IMR-90 (cell line): ENCODE data around the gene ATP2B2. TPM values are rescaled to one million over a fixed set of nuclear protein-coding genes. Genes with fewer than 3 reads are reported as not detected.

Source experiments
- ATAC-seq: fragments of 200-7000 bp; cut with Tn5 transposase; 2 replicates; pipeline ENCODE4 v1.9.1; 2020; ENCODE audit warnings: low read depth, mild to moderate bottlenecking, moderate library complexity
- BruUV-seq: library from RNA; stranded (reverse); fragments of 400-500 nt; replicated peaks from 2 replicates; lab custom pipeline; 2021; lab: Mats Ljungman, UMichigan
- CTCF ChIA-PET: fragments of 300-600 bp; formaldehyde crosslinking; extraction: SDS; loops from one replicate; lab custom pipeline; 2021; ENCODE audit warnings: antibody characterized with exemption; lab: Yijun Ruan, JAX
- POLR2A ChIA-PET: fragments of 300-600 bp; sonication (Branson Sonifier 250); formaldehyde crosslinking; loops from one replicate; lab custom pipeline; 2022; ENCODE audit warnings: antibody characterized with exemption; ENCODE audit not compliant: unreplicated experiment; lab: Charles Lee
- DNase-seq: peaks from one replicate; pipeline ENCODE4 v3.0.0; 2013
- H2AFZ ChIP-seq: replicated peaks from 2 replicates; pipeline ENCODE3; 2013; ENCODE audit warnings: low read length, mild to moderate bottlenecking; ENCODE audit not compliant: poor library complexity
- H2AK5ac ChIP-seq: 2 replicates; pipeline ENCODE4 v1.6.1; 2013; ENCODE audit warnings: low read depth, low read length, inconsistent platforms
- H2AK9ac ChIP-seq: replicated peaks from 2 replicates; pipeline ENCODE3; 2013; ENCODE audit warnings: mild to moderate bottlenecking, low read depth, low read length, moderate library complexity; ENCODE audit not compliant: poor library complexity
- H2BK120ac ChIP-seq: 2 replicates; pipeline ENCODE4 v1.6.1; 2013; ENCODE audit warnings: low read depth, low read length, inconsistent platforms
- H2BK15ac ChIP-seq: 3 replicates; pipeline ENCODE4 v1.6.1; 2013; ENCODE audit warnings: low read depth, low read length, inconsistent platforms
- H2BK20ac ChIP-seq: 2 replicates; pipeline ENCODE4 v1.6.1; 2013; ENCODE audit warnings: low read depth, mild to moderate bottlenecking, inconsistent platforms, low read length, moderate library complexity
- H2BK5ac ChIP-seq: 2 replicates; pipeline ENCODE4 v1.6.1; 2013; ENCODE audit warnings: mild to moderate bottlenecking, low read depth, low read length, inconsistent platforms; ENCODE audit not compliant: poor library complexity, severe bottlenecking
- H3K14ac ChIP-seq: replicated peaks from 2 replicates; pipeline ENCODE4 v1.6.1; 2013; ENCODE audit warnings: low read depth, low read length, inconsistent platforms
- H3K18ac ChIP-seq: 2 replicates; pipeline ENCODE4 v1.6.1; 2013; ENCODE audit warnings: low read depth, low read length, control low read depth
- H3K23ac ChIP-seq: 2 replicates; pipeline ENCODE4 v1.6.1; 2013; ENCODE audit warnings: low read depth, low read length, inconsistent platforms
- H3K27ac ChIP-seq: 2 replicates; pipeline ENCODE4 v1.5.1; 2013; ENCODE audit warnings: mild to moderate bottlenecking, control low read depth, low read length; ENCODE audit not compliant: insufficient read depth
- H3K27me3 ChIP-seq: 2 replicates; pipeline ENCODE4 v1.6.1; 2013; ENCODE audit warnings: low read length; ENCODE audit not compliant: control insufficient read depth, insufficient read depth
- H3K36me3 ChIP-seq: 2 replicates; pipeline ENCODE4 v1.6.1; 2013; ENCODE audit warnings: low read length, mixed read lengths; ENCODE audit not compliant: control insufficient read depth, insufficient read depth
- H3K4ac ChIP-seq: 2 replicates; pipeline ENCODE4 v1.6.1; 2013; ENCODE audit warnings: low read depth, low read length, inconsistent platforms
- H3K4me1 ChIP-seq: 2 replicates; pipeline ENCODE4 v1.6.1; 2013; ENCODE audit warnings: low read length, mixed read lengths; ENCODE audit not compliant: control insufficient read depth, insufficient read depth
- H3K4me2 ChIP-seq: 2 replicates; pipeline ENCODE4 v1.6.1; 2013; ENCODE audit warnings: low read depth, mild to moderate bottlenecking, control low read depth, low read length, moderate library complexity
- H3K4me3 ChIP-seq: 2 replicates; pipeline ENCODE4 v1.5.1; 2013; ENCODE audit warnings: low read depth, mild to moderate bottlenecking, control low read depth, low read length, moderate library complexity; ENCODE audit not compliant: insufficient read depth
- H3K56ac ChIP-seq: 2 replicates; pipeline ENCODE4 v1.6.1; 2013; ENCODE audit warnings: low read length, inconsistent platforms; ENCODE audit not compliant: insufficient read depth; ENCODE audit errors: extremely low read depth
- H3K79me1 ChIP-seq, 2 experiments: 2 replicates each; pipeline ENCODE4 v1.6.1; 2013; ENCODE audit warnings: low read length in 2 of 2, inconsistent platforms in 1 of 2, low read depth in 1 of 2
- H3K9ac ChIP-seq: 2 replicates; pipeline ENCODE4 v1.6.1; 2013; ENCODE audit warnings: low read depth, low read length, control low read depth
- H3K9me1 ChIP-seq: 2 replicates; pipeline ENCODE4 v1.6.1; 2013; ENCODE audit warnings: low read length, inconsistent platforms; ENCODE audit not compliant: insufficient read depth
- H3K9me3 ChIP-seq: 2 replicates; pipeline ENCODE4 v1.6.1; 2013; ENCODE audit warnings: low read length; ENCODE audit not compliant: control insufficient read depth, insufficient read depth
- H4K20me1 ChIP-seq: 2 replicates; pipeline ENCODE4 v1.6.1; 2013; ENCODE audit warnings: low read length, inconsistent platforms; ENCODE audit not compliant: insufficient read depth
- H4K5ac ChIP-seq: 2 replicates; pipeline ENCODE4 v1.6.1; 2013; ENCODE audit warnings: mild to moderate bottlenecking, low read depth, low read length, control low read depth
- H4K8ac ChIP-seq, 2 experiments: 2 replicates each; pipeline ENCODE4 v1.6.1; 2013; ENCODE audit warnings: low read depth in 2 of 2, low read length in 2 of 2, control low read depth in 1 of 2, inconsistent platforms in 1 of 2
- H4K91ac ChIP-seq: 2 replicates; pipeline ENCODE4 v1.6.1; 2013; ENCODE audit warnings: low read depth, low read length, inconsistent platforms; ENCODE audit not compliant: insufficient read depth
- BHLHE40 ChIP-seq: fragments of 150-350 bp; IDR thresholded peaks from 2 replicates; pipeline ENCODE4 v1.6.1; 2016; ENCODE audit warnings: mild to moderate bottlenecking, low read depth, low read length
- CTCF ChIP-seq: conservative IDR thresholded peaks from 2 replicates; pipeline ENCODE4 v1.5.1; 2012; ENCODE audit warnings: mild to moderate bottlenecking, low read depth, low read length, improper control_type of control experiment
- FOS ChIP-seq: fragments of 150-350 bp; IDR thresholded peaks from 2 replicates; pipeline ENCODE4 v1.6.1; 2016; ENCODE audit warnings: low read depth, low read length
- MAFK ChIP-seq: IDR thresholded peaks from 2 replicates; pipeline ENCODE4 v1.6.1; 2012; ENCODE audit warnings: low read depth, low read length, improper control_type of control experiment
- MAZ ChIP-seq: IDR thresholded peaks from 2 replicates; pipeline ENCODE4 v1.6.1; 2012; ENCODE audit warnings: low read depth, mild to moderate bottlenecking, low read length, improper control_type of control experiment, moderate library complexity, borderline replicate concordance
- NFE2L2 ChIP-seq: fragments of 150-350 bp; IDR thresholded peaks from 2 replicates; pipeline ENCODE4 v1.6.1; 2016; ENCODE audit warnings: low read depth, mild to moderate bottlenecking, low read length
- RAD21 ChIP-seq: IDR thresholded peaks from 2 replicates; pipeline ENCODE4 v1.6.1; 2012; ENCODE audit warnings: low read length, improper control_type of control experiment
- RCOR1 ChIP-seq: IDR thresholded peaks from 2 replicates; pipeline ENCODE4 v1.6.1; 2012; ENCODE audit warnings: mild to moderate bottlenecking, low read length, improper control_type of control experiment; ENCODE audit not compliant: insufficient replicate concordance
- RFX5 ChIP-seq: IDR thresholded peaks from 2 replicates; pipeline ENCODE4 v1.8.0; 2012; ENCODE audit warnings: low read depth, mild to moderate bottlenecking, low read length, moderate library complexity
- USF2 ChIP-seq: fragments of 150-350 bp; IDR thresholded peaks from 2 replicates; pipeline ENCODE4 v1.6.1; 2017; ENCODE audit warnings: mild to moderate bottlenecking, antibody characterized with exemption, low read length, low read depth
- WGBS, 2 experiments: methylation state at CpG; one replicate each; pipeline versions ENCODE4 v1.1.5 to v1.1.7; 2013; ENCODE audit warnings: missing lambda C conversion rate in 2 of 2; ENCODE audit not compliant: insufficient read length in 1 of 2; ENCODE audit errors: extremely low coverage in 2 of 2; 5-methylcytosine and 5-hydroxymethylcytosine counted together
- dilution Hi-C: fragments of 300-500 bp; cut with HindIII; formaldehyde crosslinking; loops from one replicate; pipeline ENCODE4 v1.14.3; 2018; ENCODE audit warnings: low sequenced_read_pairs; ENCODE audit not compliant: unreplicated experiment
- in situ Hi-C: fragments of 300-500 bp; cut with MboI; formaldehyde crosslinking; loops from 3 replicates; pipeline ENCODE4 v1.14.3; 2019; ENCODE audit warnings: low sequenced_read_pairs, inconsistent platforms, mixed read lengths
- intact Hi-C: fragments of 100-400 bp; cut with micrococcal nuclease; formaldehyde crosslinking; loops from 2 replicates; pipeline ENCODE4 v1.10.0; 2022
- polyA plus RNA-seq, 3 experiments: library from polyadenylated mRNA; depleted of rRNA; stranded (reverse); fragments of >200 nt; gene quantifications; 2 replicates each; pipeline ENCODE4 v1.2.3, GENCODE V29; 2012; ENCODE audit warnings: low replicate concordance in 1 of 3
- total RNA-seq: library from RNA; depleted of rRNA; stranded (reverse); fragments of >200 nt; gene quantifications from 2 replicates; pipeline ENCODE4 v1.2.3, GENCODE V29; 2012

The ATP2B2 gene
- total and polyA plus RNA-seq, 2 of the 4 experiments (the other 2 are of a cell fraction) = under 0.01 to 0.02 TPM

DNA sequence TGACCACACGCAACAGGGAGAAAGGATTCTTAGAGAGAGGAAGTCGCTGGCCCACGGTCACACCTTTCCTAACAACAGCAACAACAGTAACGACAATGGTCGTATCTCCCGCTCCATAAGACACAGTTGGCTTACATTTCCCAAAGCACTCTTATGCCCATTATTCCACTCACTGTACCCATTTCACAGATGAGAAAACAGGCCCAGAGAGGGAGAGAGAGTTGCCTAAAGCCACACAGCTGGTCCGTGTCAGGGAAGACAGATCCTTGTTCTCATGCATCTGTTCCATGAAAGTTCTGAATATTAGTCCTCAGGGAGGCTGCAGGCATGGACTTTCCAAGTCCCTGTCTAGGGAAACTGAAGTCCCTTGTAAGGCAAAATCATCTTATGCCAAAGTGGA lies 42.0 kb upstream of the ATP2B2 start:
- in situ Hi-C loops = no loop called here
- no peak overlapping the region for H3K56ac ChIP-seq
- H3K9me3 ChIP-seq = no peaks in the 10 kb centered on the region
- BruUV-seq = no TSS peak
- no peak overlapping the region for H2BK15ac ChIP-seq
- no peak overlapping the region for H2BK20ac ChIP-seq
- no peak overlapping the region for H2AFZ ChIP-seq
- H3K4me2 ChIP-seq = no peak overlapping the region
- H2BK120ac ChIP-seq = no peak overlapping the region
- no peak overlapping the region for H3K4ac ChIP-seq
- no peak overlapping the region for H3K14ac ChIP-seq
- no peak overlapping the region for H4K91ac ChIP-seq
- dilution Hi-C loops = no loop called here
- H3K9ac ChIP-seq = no peak overlapping the region
- H2AK5ac ChIP-seq = no peak overlapping the region
- no peak overlapping the region for H4K8ac ChIP-seq
- no peaks in the 10 kb centered on the region for H3K4me1 ChIP-seq
- H2BK5ac ChIP-seq = no peak overlapping the region
- no peak overlapping the region for H2AK9ac ChIP-seq
- H3K18ac ChIP-seq = no peak overlapping the region
- no peaks in the 10 kb centered on the region for H4K20me1 ChIP-seq
- H3K27me3 ChIP-seq = peaks cover 4% of the 10 kb centered on the region; the same call in 1 of the 2 replicates
- WGBS, 2 experiments = no CpG with 5 or more reads among the region's 7 CpGs
- no peak overlapping the region for H4K5ac ChIP-seq
- no peaks in the 10 kb centered on the region for H3K79me1 ChIP-seq
- ChIA-PET POLR2A (no interaction called here), CTCF (no interaction called here)
- H3K36me3 ChIP-seq = no peaks in the 10 kb centered on the region
- H3K23ac ChIP-seq = no peak overlapping the region
- intact Hi-C loops = no loop called here
- H3K9me1 ChIP-seq = no peaks in the 10 kb centered on the region
- TF ChIP-seq RCOR1 (no peak), FOS (no peak), MAFK (no peak), RAD21 (no peak), CTCF (no peak), BHLHE40 (no peak), MAZ (no peak), NFE2L2 (no peak), RFX5 (no peak), USF2 (no peak)
- ATAC-seq (no peak), DNase-seq (no peak)
- H3K4me3 ChIP-seq = no peak overlapping the region
- no peak overlapping the region for H3K27ac ChIP-seq
